Activated CD4-positive, alpha-beta T cell treated with anti-CD3 and anti-CD28 coated beads for 36 hours (primary cell): Measurements from ENCODE around the gene NKAIN4. TPM values are rescaled to one million over a fixed set of nuclear protein-coding genes. Genes with fewer than 3 reads are reported as not detected.

Experiments used
- ATAC-seq: fragments of 200-7000 bp; cut with Tn5 transposase; one replicate; pipeline ENCODE4 v1.10.0; 2021; ENCODE audit warnings: mild to moderate bottlenecking, moderate library complexity
- CTCF ChIA-PET: fragments of 350-600 bp; sonication (Branson Sonifier 250); formaldehyde crosslinking; loops from one replicate; lab custom pipeline; 2021; ENCODE audit warnings: antibody characterized with exemption; lab: Charles Lee
- POLR2A ChIA-PET: fragments of 350-600 bp; sonication (Branson Sonifier 250); formaldehyde crosslinking; loops from one replicate; lab custom pipeline; 2021; ENCODE audit warnings: antibody characterized with exemption, inconsistent platforms; lab: Charles Lee
- DNase-seq: peaks from one replicate; pipeline ENCODE4 v3.0.0-alpha.2; 2020
- H3K27ac Mint-ChIP-seq: one replicate; pipeline ENCODE4 v1.8.0; 2021; ENCODE audit warnings: mixed read lengths
- H3K27me3 Mint-ChIP-seq: one replicate; pipeline ENCODE4 v1.8.0; 2021; ENCODE audit warnings: mixed read lengths
- H3K36me3 Mint-ChIP-seq: one replicate; pipeline ENCODE4 v1.8.0; 2021; ENCODE audit warnings: low read depth, mixed read lengths
- H3K4me1 Mint-ChIP-seq: one replicate; pipeline ENCODE4 v1.8.0; 2021; ENCODE audit warnings: mixed read lengths
- H3K4me3 Mint-ChIP-seq: one replicate; pipeline ENCODE4 v1.8.0; 2021; ENCODE audit warnings: mild to moderate bottlenecking, moderate library complexity, mixed read lengths
- H3K9me3 Mint-ChIP-seq: one replicate; pipeline ENCODE4 v1.8.0; 2021; ENCODE audit warnings: low read depth, mixed read lengths
- intact Hi-C, 2 experiments: fragments of 100-400 bp; cut with DNase I in 1 of 2; cut with micrococcal nuclease in 1 of 2; formaldehyde crosslinking; loops; one replicate each; pipeline versions ENCODE4 v1.14.2 to v1.15.1; 2022 to 2024; cut with DNase I, micrococcal nuclease
- total RNA-seq, 2 experiments: library from RNA; stranded (reverse); gene quantifications; one replicate each; pipeline ENCODE4 v1.2.3, GENCODE V29; 2021

NKAIN4 gene
- total RNA-seq, 2 experiments from 2014 or later, result not detected

- intact Hi-C loops, result no loop called here
- no peak overlapping the region for H3K4me3 Mint-ChIP-seq
- DNase-seq (no peak), ATAC-seq (no peak)
- no peak overlapping the region for H3K27ac Mint-ChIP-seq
- no peaks in the 10 kb centered on the region for H3K9me3 Mint-ChIP-seq
- no peaks in the 10 kb centered on the region for H3K4me1 Mint-ChIP-seq
- POLR2A ChIA-PET, result no interaction called here
- CTCF ChIA-PET, result no interaction called here
- no peaks in the 10 kb centered on the region for H3K36me3 Mint-ChIP-seq
- peaks cover 19% of the 10 kb centered on the region for H3K27me3 Mint-ChIP-seq
Observed at GRCh38 chr20:63264519-63264918, 10.3 kb upstream of the NKAIN4 start.

- POLR2A ChIA-PET, result no interaction called here
- H3K27me3 Mint-ChIP-seq, result peaks cover 19% of the 10 kb centered on the region
Observed at GRCh38 chr20:63264000-63264399, 9.7 kb upstream of the NKAIN4 start.

GRCh38 chr20:63262836-63263235 lies 8.6 kb upstream of the NKAIN4 start:
- Mint-ChIP-seq H3K9me3 (no peaks in the 10 kb centered on the region), H3K27ac (no peak overlapping the region), H3K27me3 (peaks cover 19% of the 10 kb centered on the region), H3K4me3 (no peak overlapping the region), H3K4me1 (no peaks in the 10 kb centered on the region), H3K36me3 (no peaks in the 10 kb centered on the region)
- CTCF ChIA-PET, result no interaction called here
- DNase-seq (no peak), ATAC-seq (no peak)
- intact Hi-C loops, result no loop called here
- POLR2A ChIA-PET, result no interaction called here

More at GRCh38 chr20:63264000-63264399, 9.7 kb upstream of the NKAIN4 start:
- H3K36me3 Mint-ChIP-seq, result no peaks in the 10 kb centered on the region
- DNase-seq (no peak), ATAC-seq (no peak)
- H3K27ac Mint-ChIP-seq, result no peak overlapping the region
- intact Hi-C loops, result no loop called here
- no peaks in the 10 kb centered on the region for H3K4me1 Mint-ChIP-seq
- CTCF ChIA-PET, result no interaction called here
- no peaks in the 10 kb centered on the region for H3K9me3 Mint-ChIP-seq
- no peak overlapping the region for H3K4me3 Mint-ChIP-seq

GRCh38 chr20:63261795-63262528 lies 7.7 kb upstream of the NKAIN4 start:
- intact Hi-C loops, result no loop called here
- H3K4me3 Mint-ChIP-seq, result no peak overlapping the region
- H3K9me3 Mint-ChIP-seq, result no peaks in the 10 kb centered on the region

GRCh38 chr20:63261060-63261794 lies 7.0 kb upstream of the NKAIN4 start:
- ChIA-PET POLR2A (no interaction called here), CTCF (no interaction called here)

More at GRCh38 chr20:63261795-63262528, 7.7 kb upstream of the NKAIN4 start:
- ChIA-PET CTCF (no interaction called here), POLR2A (no interaction called here)
- H3K4me1 Mint-ChIP-seq, result no peaks in the 10 kb centered on the region
- no peak for ATAC-seq
- H3K27ac Mint-ChIP-seq, result no peak overlapping the region
- peaks cover 24% of the 10 kb centered on the region for H3K27me3 Mint-ChIP-seq
- DNase-seq, result no peak
- H3K36me3 Mint-ChIP-seq, result no peaks in the 10 kb centered on the region

GRCh38 chr20:63260521-63260920 lies 6.3 kb upstream of the NKAIN4 start:
- POLR2A ChIA-PET, result no interaction called here
- peaks cover 29% of the 10 kb centered on the region for H3K27me3 Mint-ChIP-seq
- no peaks in the 10 kb centered on the region for H3K4me1 Mint-ChIP-seq
- no peaks in the 10 kb centered on the region for H3K9me3 Mint-ChIP-seq
- H3K4me3 Mint-ChIP-seq, result no peak overlapping the region
- DNase-seq (no peak), ATAC-seq (no peak)
- CTCF ChIA-PET, result no interaction called here
- no peak overlapping the region for H3K27ac Mint-ChIP-seq
- intact Hi-C loops, result no loop called here
- no peaks in the 10 kb centered on the region for H3K36me3 Mint-ChIP-seq

More at GRCh38 chr20:63261060-63261794, 7.0 kb upstream of the NKAIN4 start:
- DNase-seq (no peak), ATAC-seq (no peak)
- H3K4me3 Mint-ChIP-seq, result no peak overlapping the region
- H3K27ac Mint-ChIP-seq, result no peak overlapping the region
- intact Hi-C loops, result no loop called here
- H3K4me1 Mint-ChIP-seq, result no peaks in the 10 kb centered on the region
- H3K36me3 Mint-ChIP-seq, result no peaks in the 10 kb centered on the region
- H3K27me3 Mint-ChIP-seq, result peaks cover 26% of the 10 kb centered on the region
- no peaks in the 10 kb centered on the region for H3K9me3 Mint-ChIP-seq

GRCh38 chr20:63259734-63260460 lies 5.6 kb upstream of the NKAIN4 start:
- no peak for ATAC-seq
- Mint-ChIP-seq H3K4me1 (no peaks in the 10 kb centered on the region), H3K4me3 (no peak overlapping the region), H3K27ac (no peak overlapping the region), H3K36me3 (no peaks in the 10 kb centered on the region), H3K27me3 (peaks cover 33% of the 10 kb centered on the region), H3K9me3 (no peaks in the 10 kb centered on the region)
- POLR2A ChIA-PET, result no interaction called here
- DNase-seq, result no peak
- CTCF ChIA-PET, result no interaction called here
- intact Hi-C loops, result no loop called here

- H3K36me3 Mint-ChIP-seq, result no peaks in the 10 kb centered on the region
- ATAC-seq (no peak), DNase-seq (no peak)
- intact Hi-C loops, result no loop called here
- POLR2A ChIA-PET, result interaction anchor here (0.6 kb wide), 1 partner anchor 39 kb away, joined by 3 read pairs; no protein-coding TSS in a partner anchor
- H3K4me3 Mint-ChIP-seq, result no peak overlapping the region
- H3K4me1 Mint-ChIP-seq, result no peaks in the 10 kb centered on the region
- peaks cover 32% of the 10 kb centered on the region for H3K27me3 Mint-ChIP-seq
- no peaks in the 10 kb centered on the region for H3K9me3 Mint-ChIP-seq
- no peak overlapping the region for H3K27ac Mint-ChIP-seq
- CTCF ChIA-PET, result no interaction called here
Observed at GRCh38 chr20:63258781-63259180, 4.5 kb upstream of the NKAIN4 start.

- Mint-ChIP-seq H3K36me3 (no peaks in the 10 kb centered on the region), H3K4me1 (peaks cover 3% of the 10 kb centered on the region), H3K27me3 (peaks cover 35% of the 10 kb centered on the region), H3K4me3 (no peak overlapping the region), H3K27ac (no peak overlapping the region), H3K9me3 (no peaks in the 10 kb centered on the region)
- intact Hi-C loops, result no loop called here
- ATAC-seq, result no peak
- DNase-seq, result no peak
- ChIA-PET POLR2A (no interaction called here), CTCF (no interaction called here)
Observed at GRCh38 chr20:63257629-63258028, 3.4 kb upstream of the NKAIN4 start.

- POLR2A ChIA-PET, result no interaction called here
- Mint-ChIP-seq H3K4me1 (peaks cover 3% of the 10 kb centered on the region), H3K4me3 (no peak overlapping the region), H3K9me3 (no peaks in the 10 kb centered on the region), H3K36me3 (no peaks in the 10 kb centered on the region), H3K27ac (no peak overlapping the region), H3K27me3 (peaks cover 35% of the 10 kb centered on the region)
- CTCF ChIA-PET, result no interaction called here
- no peak for ATAC-seq
- intact Hi-C loops, result no loop called here
- no peak for DNase-seq
Observed at GRCh38 chr20:63256954-63257353, 2.7 kb upstream of the NKAIN4 start.

GRCh38 chr20:63255931-63256704 lies 1.9 kb upstream of the NKAIN4 start:
- intact Hi-C loops, result no loop called here
- ChIA-PET CTCF (no interaction called here), POLR2A (no interaction called here)
- ATAC-seq (peak; percentile 16), DNase-seq (no peak)
- H3K4me1 Mint-ChIP-seq, result peaks cover 3% of the 10 kb centered on the region
- H3K36me3 Mint-ChIP-seq, result no peaks in the 10 kb centered on the region
- no peak overlapping the region for H3K27ac Mint-ChIP-seq
- H3K9me3 Mint-ChIP-seq, result no peaks in the 10 kb centered on the region
- peaks cover 35% of the 10 kb centered on the region for H3K27me3 Mint-ChIP-seq
- no peak overlapping the region for H3K4me3 Mint-ChIP-seq
